HG03575 (cell line): ENCODE data around the gene LYPLA2.
"Not testable (repeated sequence)": the region's sequence is repeated elsewhere in the genome, so short reads cannot be mapped to it uniquely, and the experiment has no call there.

Experiments used
- ATAC-seq: cut with Tn5 transposase; IDR thresholded peaks from one replicate; pipeline ENCODE4 v1.9.1; 2021; ENCODE audit not compliant: unreplicated experiment, insufficient number of reproducible peaks, low FRiP score; ENCODE audit errors: extremely low read depth

LYPLA2 gene

DNA sequence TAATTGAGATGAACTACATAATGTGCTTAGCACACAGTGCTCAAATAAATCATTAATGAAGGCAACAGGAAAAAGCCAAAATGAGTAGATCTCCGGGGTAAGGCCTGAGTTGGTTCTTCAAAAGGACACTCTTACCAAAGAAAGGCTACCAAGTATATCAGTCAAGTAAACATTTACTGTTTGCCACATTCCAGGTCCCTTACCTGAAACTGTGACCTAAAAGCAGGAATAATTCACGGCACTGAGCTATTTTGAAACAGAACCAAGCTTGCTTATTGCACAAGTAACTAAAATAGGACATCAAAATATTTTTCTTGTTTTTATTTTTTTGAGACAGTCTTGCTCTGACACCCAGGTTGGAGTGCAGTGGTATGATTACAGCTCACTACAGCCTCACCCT, 14.7 kb upstream of the LYPLA2 start:
- no peak for ATAC-seq

DNA sequence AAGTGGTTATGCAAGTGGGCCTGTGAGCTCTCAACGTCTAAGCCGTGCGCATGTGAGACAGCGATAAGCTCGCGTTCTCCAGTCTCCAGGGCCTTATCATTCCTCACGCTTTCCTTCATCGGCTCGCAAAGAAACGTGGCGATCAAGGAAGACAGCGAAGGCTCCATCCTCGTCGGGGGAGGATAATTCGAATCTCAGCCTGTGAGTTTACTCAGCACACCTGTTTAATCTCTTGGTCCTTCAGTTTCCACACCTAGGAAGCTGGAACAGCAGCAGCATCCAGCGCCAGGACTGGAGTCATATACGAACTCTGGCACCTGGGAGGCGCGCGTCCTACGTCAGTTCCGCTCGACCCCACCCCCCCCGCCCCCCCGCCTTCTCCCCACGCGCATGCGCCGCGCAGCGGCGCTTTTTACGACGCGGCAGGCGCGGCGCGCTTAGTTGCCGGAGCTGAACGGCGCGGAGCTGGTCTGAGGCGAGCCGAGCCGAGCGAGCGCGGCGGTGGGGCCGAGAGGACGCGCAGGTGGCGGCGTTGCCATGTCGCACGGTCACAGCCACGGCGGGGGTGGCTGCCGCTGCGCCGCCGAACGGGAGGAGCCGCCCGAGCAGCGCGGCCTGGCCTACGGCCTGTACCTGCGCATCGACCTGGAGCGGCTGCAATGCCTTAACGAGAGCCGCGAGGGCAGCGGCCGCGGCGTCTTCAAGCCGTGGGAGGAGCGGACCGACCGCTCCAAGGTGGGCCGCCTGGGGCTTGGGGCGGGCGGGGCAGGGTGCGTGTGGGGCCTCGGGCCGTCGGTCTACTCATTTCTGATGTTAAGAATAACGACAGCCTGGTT, 12.7 kb upstream of the LYPLA2 start, which contains the start of gene PITHD1:
Gene PITHD1, plus strand, starts transcription at position 440 of the 836 bp plus-strand sequence. Its CDS starts 98 bp downstream, at position 538.
- ATAC-seq = no peak

DNA sequence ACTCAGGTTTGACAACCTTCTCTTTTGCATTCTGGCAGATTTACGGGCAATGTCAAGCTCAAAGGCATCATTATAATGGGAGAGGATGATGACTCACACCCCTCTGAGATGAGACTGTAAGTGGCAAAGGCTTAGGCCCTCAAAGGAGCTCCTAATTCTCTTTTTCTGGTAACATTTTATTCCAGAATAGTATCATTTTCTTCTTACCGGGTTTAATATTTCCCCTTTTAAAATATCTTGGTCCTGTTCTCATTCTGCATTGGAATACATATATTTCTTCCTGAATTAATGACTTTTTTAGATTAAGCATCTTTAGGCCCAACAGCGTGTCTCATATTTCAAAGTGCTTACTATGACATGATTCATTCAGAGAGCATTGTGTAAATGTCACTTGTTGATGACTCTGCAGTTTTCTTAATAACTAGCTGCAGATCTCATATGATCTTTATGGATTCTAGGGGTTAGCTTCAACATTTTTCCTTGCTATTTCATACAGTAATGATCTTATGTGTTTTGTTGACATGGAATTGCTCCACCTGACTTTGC, 11.0 kb upstream of the LYPLA2 start:
- no peak for ATAC-seq

DNA sequence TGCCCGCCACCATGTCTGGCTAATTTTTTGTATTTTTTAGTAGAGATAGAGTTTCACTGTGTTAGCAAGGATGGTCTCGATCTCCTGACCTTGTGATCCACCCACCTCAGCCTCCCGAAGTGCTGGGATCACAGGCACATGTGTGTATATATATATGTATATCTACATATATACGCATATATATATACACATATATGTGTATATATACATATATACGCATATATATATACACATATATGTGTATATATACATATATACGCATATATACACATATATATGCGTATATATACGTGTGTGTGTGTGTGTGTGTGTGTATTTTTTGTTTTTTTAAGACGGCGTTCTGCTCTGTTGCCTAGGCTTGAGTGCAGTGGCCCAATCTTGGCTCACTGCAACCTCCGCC, 7.8 kb upstream of the LYPLA2 start:
- ATAC-seq = not testable (repeated sequence)

DNA sequence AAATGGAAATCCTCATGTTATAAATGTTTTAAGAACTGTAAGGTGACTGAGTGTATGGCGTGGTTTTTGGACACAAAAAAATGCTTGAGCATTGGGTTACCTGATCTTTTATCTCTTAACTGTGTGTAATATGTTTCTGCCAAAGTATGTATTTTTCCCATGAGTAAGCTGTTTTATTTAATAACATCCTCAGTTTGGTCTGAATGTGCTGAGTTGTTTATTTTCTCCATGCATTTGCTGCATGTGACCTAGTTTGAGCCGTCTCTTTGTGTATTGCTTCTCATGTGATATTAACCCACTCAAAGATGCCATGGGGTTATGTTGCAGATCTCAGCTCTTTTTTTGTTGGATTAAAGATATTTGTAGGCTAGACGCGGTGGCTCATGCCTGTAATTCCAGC, 6.1 kb upstream of the LYPLA2 start:
- no peak for ATAC-seq

DNA sequence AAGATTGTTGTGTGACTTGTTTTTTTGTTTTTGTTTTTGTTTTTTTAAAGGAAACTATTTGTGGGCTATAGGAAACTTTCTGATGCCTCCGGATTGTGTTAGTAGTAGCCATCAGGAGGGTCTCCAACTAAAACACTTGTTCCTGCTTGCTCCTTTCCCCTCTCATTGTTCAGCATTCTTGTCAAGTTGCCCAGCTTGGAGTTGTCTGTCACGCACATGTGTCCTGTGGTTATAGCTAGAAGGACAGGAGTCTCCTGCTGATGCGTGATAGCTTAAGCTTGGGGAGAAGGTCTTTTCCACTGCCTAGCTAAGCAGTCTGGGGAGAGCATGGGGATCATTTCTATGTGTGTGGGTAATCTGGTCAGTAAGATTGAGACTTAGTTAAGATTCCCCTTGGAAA, 3.2 kb upstream of the LYPLA2 start:
- no peak for ATAC-seq

DNA sequence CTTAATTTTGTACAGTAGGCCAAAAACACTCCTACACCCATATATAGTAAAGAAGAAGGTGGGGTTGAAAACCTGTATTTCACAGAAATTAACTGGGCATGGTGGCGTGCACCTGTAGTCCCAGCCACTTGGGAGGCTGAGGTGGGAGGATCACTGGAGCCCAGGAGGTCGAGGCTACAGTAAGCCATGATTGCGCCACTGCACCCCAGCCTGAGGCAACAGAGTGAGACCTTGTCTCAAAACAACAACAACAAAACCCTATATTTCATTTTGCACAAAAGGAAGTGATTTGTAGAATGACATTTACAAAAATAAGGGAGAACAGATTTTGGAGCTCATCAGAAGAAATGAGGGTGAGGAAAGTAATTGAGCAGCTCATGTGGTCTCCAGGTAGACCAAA, 2.2 kb upstream of the LYPLA2 start:
- no peak for ATAC-seq

DNA sequence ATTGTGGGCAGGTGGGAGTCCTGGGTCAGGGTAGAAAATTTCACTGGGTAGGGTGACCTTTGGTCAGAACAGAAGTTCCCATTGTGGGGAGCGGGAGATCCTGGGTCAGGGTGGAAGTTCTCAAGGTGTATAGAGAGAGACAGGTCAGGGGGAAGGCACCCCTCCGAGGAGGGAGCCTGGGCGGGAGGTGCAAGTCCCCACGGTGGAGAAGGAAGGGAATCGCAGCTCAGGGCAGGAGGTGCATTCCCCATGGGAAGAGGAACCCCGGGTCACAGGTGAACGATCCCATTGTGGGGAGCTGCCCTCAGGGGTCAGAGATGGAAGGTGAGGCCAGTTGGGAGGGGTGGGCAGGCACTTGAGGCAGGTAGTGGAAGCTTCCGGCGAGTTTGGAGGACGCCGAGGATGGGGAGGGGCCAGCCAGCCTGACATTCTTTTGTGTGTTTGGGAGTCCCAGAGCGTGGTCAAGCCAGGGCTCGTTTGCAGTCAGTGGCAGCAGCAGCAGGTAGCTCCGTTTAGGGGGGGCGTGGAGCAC, 637 bp downstream of the LYPLA2 start:
- ATAC-seq = no peak

DNA sequence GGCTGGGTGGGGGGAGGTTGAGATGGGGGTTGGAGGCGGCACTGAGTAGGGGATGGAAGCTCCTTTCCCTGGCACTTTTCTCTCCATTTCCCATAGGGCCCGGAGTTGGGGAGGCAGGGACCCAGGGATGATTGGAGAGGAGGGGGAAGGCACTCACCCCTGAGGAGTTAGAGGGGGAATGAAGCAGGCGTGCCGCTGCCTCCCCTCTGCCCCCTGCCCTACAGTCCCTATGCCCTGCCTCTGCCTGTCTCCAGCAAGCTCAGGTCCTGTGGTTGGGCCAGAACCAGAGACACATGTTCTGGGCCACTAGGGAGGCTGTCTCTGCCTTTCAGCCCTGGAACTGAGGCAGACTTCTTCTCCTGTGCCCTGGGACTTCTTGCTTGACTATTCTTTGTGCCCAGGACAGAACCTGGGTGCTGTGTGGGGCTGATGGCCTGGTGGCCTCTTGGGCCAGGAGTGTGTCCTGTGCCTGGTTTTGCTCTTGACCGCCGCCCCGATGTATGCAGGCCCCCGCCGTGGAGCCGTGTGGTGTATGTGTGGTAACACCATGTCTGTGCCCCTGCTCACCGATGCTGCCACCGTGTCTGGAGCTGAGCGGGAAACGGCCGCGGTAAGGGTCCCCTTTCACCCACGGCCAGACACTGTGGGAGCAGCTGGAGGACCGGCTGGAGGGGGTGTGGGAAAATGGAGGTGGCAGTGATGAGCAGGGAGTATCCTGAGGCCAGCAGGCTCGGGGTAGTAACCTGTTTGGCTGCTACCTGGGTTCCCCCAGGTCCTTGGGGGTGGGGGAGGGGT, 1.4 kb downstream of the LYPLA2 start:
- no peak for ATAC-seq

DNA sequence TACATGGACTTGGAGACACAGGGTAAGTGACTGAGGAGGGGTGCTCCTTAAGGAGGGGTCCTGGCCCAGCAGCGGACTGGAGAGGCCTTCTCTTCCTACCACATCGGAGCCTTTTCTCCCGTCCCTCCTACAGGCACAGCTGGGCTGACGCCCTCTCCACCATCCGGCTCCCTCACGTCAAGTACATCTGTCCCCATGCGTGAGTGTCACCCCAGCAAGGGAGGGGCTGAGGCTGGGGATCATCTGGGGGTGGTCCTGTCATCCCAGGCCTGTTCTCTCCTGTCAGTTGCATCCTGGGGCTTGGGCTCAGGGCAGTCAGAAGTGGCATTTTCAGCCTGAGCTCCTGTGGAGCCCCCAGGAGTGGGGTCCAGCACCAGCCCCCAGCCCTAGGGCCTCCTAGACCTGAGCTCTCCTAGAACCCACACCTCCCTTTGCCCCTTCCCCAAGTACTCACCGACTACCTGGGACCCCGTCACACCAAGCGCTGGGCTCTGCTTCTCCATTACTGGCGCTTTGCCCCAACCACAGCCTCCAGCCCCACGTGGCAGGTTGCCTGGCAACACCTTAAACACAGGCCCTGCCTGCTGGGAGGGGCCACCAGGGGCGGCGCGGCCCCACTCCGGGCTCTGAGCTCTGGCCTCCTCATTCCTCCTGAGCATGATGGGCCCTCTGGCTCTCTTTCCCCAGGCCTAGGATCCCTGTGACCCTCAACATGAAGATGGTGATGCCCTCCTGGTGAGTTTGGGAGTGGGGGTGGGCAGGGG, 2.3 kb downstream of the LYPLA2 start:
- no peak for ATAC-seq

DNA sequence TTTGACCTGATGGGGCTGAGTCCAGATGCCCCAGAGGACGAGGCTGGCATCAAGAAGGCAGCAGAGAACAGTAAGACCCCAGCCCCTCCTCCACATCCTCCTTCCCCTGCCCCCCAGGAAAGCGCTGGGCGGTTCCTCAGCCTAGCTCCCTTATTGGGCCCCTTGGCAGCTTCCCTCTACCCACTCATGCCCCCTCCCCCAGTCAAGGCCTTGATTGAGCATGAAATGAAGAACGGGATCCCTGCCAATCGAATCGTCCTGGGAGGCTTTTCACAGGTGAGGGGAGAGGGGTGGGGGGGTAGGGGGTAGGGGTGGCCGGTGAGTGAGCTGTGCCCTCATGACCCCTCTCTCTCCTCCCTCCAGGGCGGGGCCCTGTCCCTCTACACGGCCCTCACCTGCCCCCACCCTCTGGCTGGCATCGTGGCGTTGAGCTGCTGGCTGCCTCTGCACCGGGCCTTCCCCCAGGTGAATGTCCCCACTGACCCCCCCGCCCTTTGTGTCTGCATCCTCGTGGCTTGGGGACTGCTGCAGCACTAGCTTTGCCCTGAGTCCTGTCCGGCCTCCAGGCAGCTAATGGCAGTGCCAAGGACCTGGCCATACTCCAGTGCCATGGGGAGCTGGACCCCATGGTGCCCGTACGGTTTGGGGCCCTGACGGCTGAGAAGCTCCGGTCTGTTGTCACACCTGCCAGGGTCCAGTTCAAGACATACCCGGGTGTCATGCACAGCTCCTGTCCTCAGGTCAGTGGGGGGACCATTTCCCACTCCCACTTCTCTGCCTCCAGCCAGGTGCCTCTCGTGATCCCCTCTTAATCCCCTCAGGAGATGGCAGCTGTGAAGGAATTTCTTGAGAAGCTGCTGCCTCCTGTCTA, 3.2 kb downstream of the LYPLA2 start:
- ATAC-seq = no peak

DNA sequence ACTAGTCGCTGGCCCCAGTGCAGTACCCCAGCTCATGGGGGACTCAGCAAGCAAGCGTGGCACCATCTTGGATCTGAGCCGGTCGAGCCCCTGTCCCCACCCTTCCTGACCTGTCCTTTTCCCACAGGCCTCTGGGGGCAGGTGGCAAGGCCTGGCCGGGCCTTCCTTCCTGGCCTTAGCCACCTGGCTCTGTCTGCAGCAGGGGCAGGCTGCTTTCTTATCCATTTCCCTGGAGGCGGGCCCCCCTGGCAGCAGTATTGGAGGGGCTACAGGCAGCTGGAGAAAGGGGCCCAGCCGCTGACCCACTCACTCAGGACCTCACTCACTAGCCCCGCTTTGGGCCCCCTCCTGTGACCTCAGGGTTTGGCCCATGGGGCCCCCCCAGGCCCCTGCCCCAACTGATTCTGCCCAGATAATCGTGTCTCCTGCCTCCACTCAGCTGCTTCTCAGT, 3.8 kb downstream of the LYPLA2 start:
- not testable (repeated sequence) for ATAC-seq

DNA sequence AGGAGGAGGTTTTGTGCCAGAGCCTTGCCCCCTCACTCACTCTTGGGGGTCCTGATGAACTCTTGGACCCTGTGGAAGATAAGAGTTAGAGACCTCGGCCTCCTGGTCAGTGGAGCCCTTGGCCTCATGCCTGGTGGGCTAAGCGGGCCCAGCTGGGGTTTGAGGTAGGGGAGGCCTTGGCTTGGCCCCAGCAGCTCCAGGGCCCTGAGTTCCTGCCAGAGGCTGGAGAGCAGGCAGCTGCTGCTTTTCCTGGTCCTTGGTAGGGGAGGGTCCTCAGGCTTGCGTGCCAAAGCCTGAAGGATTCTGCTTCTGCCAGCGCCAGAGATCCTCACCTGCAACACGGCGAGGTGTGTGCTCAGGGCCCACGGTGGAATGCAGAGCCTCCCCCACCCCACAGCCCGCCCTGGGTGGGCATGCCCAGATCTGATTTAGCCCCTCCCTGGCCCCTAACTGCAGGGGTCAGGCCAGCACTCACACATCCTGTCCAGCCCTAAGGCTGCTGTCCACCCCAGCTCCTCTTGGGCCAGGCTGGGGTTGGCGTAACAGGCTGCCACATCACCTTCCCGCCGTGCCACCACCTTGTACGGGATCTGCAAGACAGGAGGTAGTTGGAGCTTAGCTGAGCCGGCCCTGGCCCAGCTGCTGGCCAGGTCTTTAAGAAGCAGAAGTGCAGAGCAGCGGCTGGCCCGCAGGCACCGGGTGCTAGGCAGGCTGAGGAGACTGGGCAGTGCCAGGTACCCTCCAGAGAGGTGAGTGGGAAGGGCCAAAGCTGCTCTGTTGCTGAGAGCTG, 4.9 kb downstream of the LYPLA2 start:
- no peak for ATAC-seq

DNA sequence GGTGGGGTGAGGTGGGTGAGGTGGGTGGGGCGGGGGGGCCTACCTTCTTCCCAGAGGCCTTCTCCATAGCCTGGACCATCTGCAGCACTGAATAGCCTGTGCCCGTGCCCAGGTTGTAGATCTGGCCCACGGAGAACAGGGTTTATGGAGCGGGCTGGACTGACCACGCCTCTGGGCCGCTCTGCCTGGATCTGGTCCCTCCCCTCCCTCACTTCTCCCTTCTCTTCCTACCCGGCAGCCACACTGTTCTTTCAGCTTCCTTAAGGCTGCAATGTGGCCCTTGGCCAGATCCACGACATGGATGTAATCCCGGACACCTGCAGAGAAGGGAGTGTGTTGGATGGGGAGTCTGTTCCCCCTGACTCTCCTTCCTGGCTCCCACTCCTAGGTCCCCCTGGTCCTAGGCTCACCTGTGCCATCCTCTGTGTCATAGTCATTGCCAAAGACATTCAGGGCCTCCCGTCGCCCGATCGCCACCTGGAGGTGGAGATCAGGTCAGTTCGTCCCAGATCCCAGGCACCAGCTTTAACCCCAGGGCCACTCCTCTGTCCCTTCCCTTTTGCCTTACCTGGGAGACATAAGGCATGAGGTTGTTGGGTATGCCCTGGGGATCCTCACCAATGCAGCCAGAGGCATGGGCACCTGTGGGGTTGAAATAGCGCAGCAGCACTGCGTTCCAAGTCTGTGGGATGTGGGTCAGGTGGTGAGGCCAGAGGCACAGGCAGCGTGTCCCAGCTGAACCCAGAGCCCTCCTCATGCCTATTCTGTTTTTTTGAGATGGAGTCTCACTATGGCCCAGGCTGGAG, 5.7 kb downstream of the LYPLA2 start:
- no peak for ATAC-seq

DNA sequence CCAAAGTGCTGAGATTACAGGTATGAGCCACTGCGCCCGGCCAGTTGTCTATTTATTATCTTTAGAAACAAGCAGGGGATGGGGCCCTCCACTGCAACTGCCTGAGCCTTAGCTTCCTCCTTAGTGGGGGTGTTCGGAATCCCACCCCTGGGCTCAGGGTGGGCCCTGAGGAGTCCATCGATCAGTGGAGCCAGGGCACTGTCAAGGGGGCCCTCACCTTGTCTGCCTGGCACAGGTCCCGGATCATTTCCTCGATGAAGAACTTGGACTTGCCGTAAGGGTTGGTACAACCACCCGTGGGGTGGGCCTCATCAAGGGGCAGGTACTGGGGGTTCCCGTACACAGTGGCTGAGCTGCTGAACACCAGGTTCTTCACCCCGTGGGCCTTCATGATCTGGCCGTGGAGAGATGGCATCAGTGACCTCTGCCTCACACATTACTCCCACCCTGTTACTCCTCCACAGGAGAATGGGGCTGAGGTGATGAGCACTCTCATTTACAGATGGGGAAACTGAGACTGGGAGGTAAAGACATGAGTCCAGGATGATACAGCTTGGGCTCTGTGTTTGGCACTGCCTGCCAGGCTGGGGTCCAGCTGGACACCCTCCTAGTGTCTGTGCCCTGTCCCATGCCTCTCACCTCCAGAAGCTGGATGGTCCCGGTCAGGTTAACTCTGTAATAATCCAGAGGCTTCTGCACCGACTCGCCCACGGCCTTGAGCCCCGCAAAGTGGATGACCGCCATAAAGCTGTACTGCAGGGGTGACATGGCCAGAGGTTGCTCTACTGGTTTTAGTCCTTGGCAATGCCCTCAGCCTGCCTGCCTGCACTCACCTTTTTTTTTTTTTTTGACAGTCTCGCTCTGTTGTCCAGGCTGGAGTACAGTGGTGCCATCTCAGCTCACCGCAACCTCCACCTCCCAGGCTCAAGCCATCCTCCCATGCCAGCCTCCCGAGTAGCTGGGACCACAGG, 6.8 kb downstream of the LYPLA2 start:
- no peak for ATAC-seq
